CD14-positive monocyte (primary cell): ENCODE data around the gene RFX2. TPM values are rescaled to one million over a fixed set of nuclear protein-coding genes. Genes with fewer than 3 reads are reported as not detected.

Source experiments
- DNase-seq, 3 donors: peaks; one replicate each; pipeline ENCODE4 v3.0.0-alpha.2; 2011 to 2022
- H2AFZ ChIP-seq: 2 replicates; pipeline ENCODE4 v1.6.0; 2012; ENCODE audit warnings: mild to moderate bottlenecking, low read depth, low read length, inconsistent platforms; ENCODE audit not compliant: insufficient read depth, poor library complexity, severe bottlenecking
- H3K27ac ChIP-seq, 2 donors: 1 replicate in 1 of 2; 2 replicates in 1 of 2; pipeline ENCODE4 v1.5.1; 2012 to 2013; ENCODE audit warnings: low read length in 2 of 2, control low read depth in 1 of 2, inconsistent platforms in 1 of 2, low read depth in 1 of 2, mild to moderate bottlenecking in 1 of 2
- H3K27me3 ChIP-seq, 2 donors: one replicate each; pipeline versions ENCODE4 v1.6.0 to v1.6.1; 2011 to 2013; ENCODE audit warnings: low read length in 2 of 2; ENCODE audit not compliant: control insufficient read depth in 2 of 2, insufficient read depth in 2 of 2
- H3K36me3 ChIP-seq, 2 donors: replicated peaks in 1 of 2; 1 replicate in 1 of 2; 2 replicates in 1 of 2; pipeline versions ENCODE4 v1.5.1 to v1.6.1; 2012 to 2013; ENCODE audit warnings: low read length in 2 of 2, control low read depth in 1 of 2, inconsistent platforms in 1 of 2, mild to moderate bottlenecking in 1 of 2; ENCODE audit not compliant: insufficient read depth in 2 of 2, control insufficient read depth in 1 of 2
- H3K4me1 ChIP-seq, 2 donors: 1 replicate in 1 of 2; 2 replicates in 1 of 2; pipeline versions ENCODE4 v1.5.1 to v1.6.1; 2012 to 2013; ENCODE audit warnings: low read length in 2 of 2, control low read depth in 1 of 2, inconsistent platforms in 1 of 2, mild to moderate bottlenecking in 1 of 2, moderate library complexity in 1 of 2; ENCODE audit not compliant: insufficient read depth in 2 of 2, control insufficient read depth in 1 of 2
- H3K4me2 ChIP-seq: replicated peaks from 2 replicates; pipeline ENCODE3; 2012; ENCODE audit warnings: low read length, moderate library complexity, mild to moderate bottlenecking; ENCODE audit not compliant: poor library complexity, severe bottlenecking; ENCODE audit errors: extremely low read depth
- H3K4me3 ChIP-seq, 3 experiments: fragments of 200-600 bp in 1 of 3; sonication (generic) in 1 of 3; replicated peaks in 1 of 3; 1 replicate in 2 of 3; 2 replicates in 1 of 3; pipeline ENCODE4 v1.5.1; 2011 to 2013; ENCODE audit warnings: low read length in 3 of 3, mild to moderate bottlenecking in 3 of 3, control low read depth in 2 of 3, low read depth in 2 of 3, inconsistent platforms in 1 of 3, moderate library complexity in 1 of 3
- H3K79me2 ChIP-seq: 2 replicates; pipeline ENCODE4 v1.6.0; 2012; ENCODE audit warnings: mild to moderate bottlenecking, control low read depth, inconsistent platforms, low read length, moderate library complexity; ENCODE audit not compliant: insufficient read depth
- H3K9ac ChIP-seq: 2 replicates; pipeline ENCODE4 v1.6.0; 2017; ENCODE audit warnings: low read length, mild to moderate bottlenecking; ENCODE audit not compliant: insufficient read depth, poor library complexity, severe bottlenecking
- H3K9me3 ChIP-seq, 2 donors: replicated peaks in 1 of 2; 1 replicate in 1 of 2; 2 replicates in 1 of 2; pipeline versions ENCODE4 v1.5.1 to v1.6.1; 2012 to 2013; ENCODE audit warnings: low read length in 2 of 2, control low read depth in 1 of 2; ENCODE audit not compliant: control insufficient read depth in 1 of 2, insufficient read depth in 1 of 2
- H4K20me1 ChIP-seq: 2 replicates; pipeline ENCODE4 v1.6.0; 2012; ENCODE audit warnings: mild to moderate bottlenecking, low read length, control low read depth, moderate library complexity; ENCODE audit not compliant: insufficient read depth
- H3K27ac Mint-ChIP-seq, 7 donors: one replicate each; pipeline ENCODE4 v1.8.0; 2020; ENCODE audit warnings: mild to moderate bottlenecking in 7 of 7, mixed read lengths in 7 of 7, moderate library complexity in 6 of 7, inconsistent platforms in 2 of 7
- H3K27me3 Mint-ChIP-seq, 3 donors: one replicate each; pipeline ENCODE4 v1.8.0; 2021 to 2022; ENCODE audit warnings: low read depth in 3 of 3, mild to moderate bottlenecking in 3 of 3, mixed read lengths in 3 of 3, moderate library complexity in 3 of 3, inconsistent platforms in 1 of 3
- H3K36me3 Mint-ChIP-seq, 2 donors: one replicate each; pipeline ENCODE4 v1.8.0; 2020; ENCODE audit warnings: mixed read lengths in 2 of 2, inconsistent platforms in 1 of 2, mild to moderate bottlenecking in 1 of 2
- H3K4me1 Mint-ChIP-seq: one replicate; pipeline ENCODE4 v1.8.0; 2020; ENCODE audit warnings: mild to moderate bottlenecking, mixed read lengths
- H3K4me3 Mint-ChIP-seq, 2 donors: one replicate each; pipeline ENCODE4 v1.8.0; 2020; ENCODE audit warnings: mild to moderate bottlenecking in 2 of 2, mixed read lengths in 2 of 2, moderate library complexity in 1 of 2
- H3K9me3 Mint-ChIP-seq, 7 donors: one replicate each; pipeline ENCODE4 v1.8.0; 2020 to 2022; ENCODE audit warnings: mixed read lengths in 7 of 7, mild to moderate bottlenecking in 6 of 7, moderate library complexity in 6 of 7, inconsistent platforms in 2 of 7
- WGBS: methylation state at CpG from one replicate; pipeline ENCODE4 v1.1.5; 2013; ENCODE audit warnings: missing lambda C conversion rate; ENCODE audit not compliant: insufficient coverage; 5-methylcytosine and 5-hydroxymethylcytosine counted together
- intact Hi-C, 2 donors: fragments of 100-400 bp; cut with micrococcal nuclease; formaldehyde crosslinking; loops; one replicate each; pipeline versions ENCODE4 v1.15.0 to v1.15.1; 2023
- polyA plus RNA-seq, 3 donors: library from polyadenylated mRNA; depleted of rRNA in 1 of 3; unstranded in 2 of 3; stranded (reverse) in 1 of 3; fragments of 300-500 nt in 2 of 3; fragments of >200 nt in 1 of 3; fragmentation: Illumina TruSeq in 2 of 3; gene quantifications; 1 replicate in 2 of 3; 2 replicates in 1 of 3; pipeline ENCODE4 v1.2.3, GENCODE V29; 2012 to 2021
- TF ChIP-seq, protein P1 (sequence below): fragments of 200-600 bp; IDR thresholded peaks from one replicate; pipeline ENCODE4 v1.8.0; 2022; ENCODE audit warnings: antibody characterized with exemption, mild to moderate bottlenecking

RFX2 gene
- polyA plus RNA-seq, 3 donors, result 5.7 to 12.9 (median 8.7) TPM

DNA sequence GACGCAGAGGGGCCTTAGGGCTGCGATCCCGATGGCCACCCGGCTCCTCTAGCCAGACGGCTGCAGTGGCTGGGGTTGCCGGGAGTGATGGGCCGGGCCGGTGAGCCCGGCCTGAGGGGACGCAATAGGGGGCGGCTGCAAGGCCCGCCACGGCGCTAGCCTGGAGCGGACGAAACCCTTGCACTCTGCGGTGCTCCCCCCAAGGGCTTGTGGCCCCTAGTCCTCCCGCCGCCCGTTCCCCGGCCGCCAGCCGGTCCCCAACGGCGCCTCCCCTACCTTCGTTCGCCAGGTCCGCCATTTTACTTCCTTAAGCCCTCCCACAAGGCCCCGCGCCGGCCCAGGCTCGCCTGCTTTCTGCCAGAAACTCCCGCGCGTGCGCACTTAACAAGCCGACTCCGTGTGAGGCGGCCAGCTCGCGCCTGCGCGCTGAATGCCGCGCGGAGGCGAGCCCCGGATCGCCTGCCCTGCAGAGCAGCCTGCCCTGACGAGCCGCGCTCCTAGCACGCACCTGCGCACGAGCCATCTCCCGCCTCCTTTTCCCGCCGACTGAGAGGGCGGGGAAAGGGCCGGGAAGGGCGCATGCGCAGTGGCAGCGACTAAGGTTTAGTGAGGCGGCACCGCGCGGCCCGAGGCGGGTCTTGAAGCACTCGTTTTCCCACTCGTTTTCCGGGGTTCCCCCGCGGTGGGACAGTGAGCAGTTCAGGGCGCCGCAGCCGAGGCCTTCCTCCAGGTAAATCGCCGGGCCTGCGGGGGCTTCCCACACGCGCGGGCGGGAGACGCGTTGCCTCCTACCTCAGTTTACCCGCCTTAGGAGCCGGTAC lies 132.3 kb downstream of the RFX2 start, which contains the start of gene RANBP3:
Gene RANBP3, minus strand, starts transcription at position 356 of the 821 bp plus-strand sequence. Its CDS starts 58 bp downstream, at position 298.
- peak; percentile 99 to 100 (median 99) for DNase-seq

DNA sequence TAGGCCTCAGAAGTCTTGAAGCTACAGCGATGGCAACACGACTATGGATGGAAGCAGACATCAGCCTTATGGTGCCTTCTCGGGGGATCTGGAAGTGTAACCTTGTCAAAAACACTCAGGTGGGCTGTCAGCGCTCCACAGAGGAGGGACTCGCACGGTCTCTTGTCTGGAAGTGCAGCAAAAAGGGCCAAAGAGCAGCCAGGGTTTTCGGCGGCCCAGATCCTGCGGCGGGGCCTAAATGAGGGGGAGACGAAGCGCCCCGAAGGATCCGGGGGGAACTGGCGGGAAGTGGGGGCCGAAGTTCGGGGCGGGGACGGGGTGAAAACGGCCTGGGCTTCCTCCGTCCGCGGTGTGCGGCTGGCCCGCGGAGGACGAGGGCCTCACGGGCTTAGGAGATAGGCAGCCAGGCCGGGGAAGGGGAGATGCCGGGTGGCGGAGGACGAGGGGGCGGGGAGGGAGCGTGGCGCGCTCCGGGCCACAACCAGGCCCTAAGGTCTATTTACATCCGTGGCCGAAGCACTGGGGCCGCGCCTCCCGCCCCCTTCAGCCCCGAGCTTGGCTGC lies 133.0 kb downstream of the RFX2 start:
- Histone ChIP-seq H3K79me2 (peaks cover 65% of the 10 kb centered on the region), H3K27me3 (no peaks in the 10 kb centered on the region), H3K9me3 (no peaks in the 10 kb centered on the region), H3K4me2 (peak overlapping the region; percentile 87), H3K36me3 (peaks cover 14 to 38% of the 10 kb centered on the region in 2 donors), H3K27ac (peak overlapping the region; percentile 93), H4K20me1 (peaks cover 35% of the 10 kb centered on the region), H2AFZ (peak overlapping the region; percentile 98), H3K9ac (peak overlapping the region; percentile 98), H3K4me3 (peak overlapping the region; percentile 72 to 91 (median 91)), H3K4me1 (peaks cover 23 to 29% of the 10 kb centered on the region in 2 donors)
- intact Hi-C loops, result loop anchor here (5.0 to 10.0 kb wide), 2 partner anchors 70 to 73 kb away; partner anchors contain the start of genes NDUFA11 (in 1 of the 2) and VMAC (in 1 of the 2)
- H3K4me1 Mint-ChIP-seq, result peaks cover 41% of the 10 kb centered on the region
- peak overlapping the region; percentile 85 to 91 for H3K4me3 Mint-ChIP-seq
- H3K27me3 Mint-ChIP-seq, result no peaks in the 10 kb centered on the region
- TF ChIP-seq, protein P1, sequence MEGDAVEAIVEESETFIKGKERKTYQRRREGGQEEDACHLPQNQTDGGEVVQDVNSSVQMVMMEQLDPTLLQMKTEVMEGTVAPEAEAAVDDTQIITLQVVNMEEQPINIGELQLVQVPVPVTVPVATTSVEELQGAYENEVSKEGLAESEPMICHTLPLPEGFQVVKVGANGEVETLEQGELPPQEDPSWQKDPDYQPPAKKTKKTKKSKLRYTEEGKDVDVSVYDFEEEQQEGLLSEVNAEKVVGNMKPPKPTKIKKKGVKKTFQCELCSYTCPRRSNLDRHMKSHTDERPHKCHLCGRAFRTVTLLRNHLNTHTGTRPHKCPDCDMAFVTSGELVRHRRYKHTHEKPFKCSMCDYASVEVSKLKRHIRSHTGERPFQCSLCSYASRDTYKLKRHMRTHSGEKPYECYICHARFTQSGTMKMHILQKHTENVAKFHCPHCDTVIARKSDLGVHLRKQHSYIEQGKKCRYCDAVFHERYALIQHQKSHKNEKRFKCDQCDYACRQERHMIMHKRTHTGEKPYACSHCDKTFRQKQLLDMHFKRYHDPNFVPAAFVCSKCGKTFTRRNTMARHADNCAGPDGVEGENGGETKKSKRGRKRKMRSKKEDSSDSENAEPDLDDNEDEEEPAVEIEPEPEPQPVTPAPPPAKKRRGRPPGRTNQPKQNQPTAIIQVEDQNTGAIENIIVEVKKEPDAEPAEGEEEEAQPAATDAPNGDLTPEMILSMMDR, result no peak
- 1% methylated on average over 43 of the region's 43 CpGs for WGBS
- no peaks in the 10 kb centered on the region for H3K9me3 Mint-ChIP-seq
- peaks cover 11 to 32% of the 10 kb centered on the region in 2 donors for H3K36me3 Mint-ChIP-seq
- peak overlapping the region; percentile 81 to 95 (median 93) for H3K27ac Mint-ChIP-seq
- DNase-seq, result no peak

More for the DNA sequence above, 132.3 kb downstream of the RFX2 start, which contains the start of gene RANBP3:
- peaks cover 23 to 32% of the 10 kb centered on the region in 2 donors for H3K4me1 ChIP-seq
- no peaks in the 10 kb centered on the region for H3K9me3 ChIP-seq
- Mint-ChIP-seq H3K4me1 (peaks cover 40% of the 10 kb centered on the region), H3K36me3 (peaks cover 7 to 28% of the 10 kb centered on the region in 2 donors), H3K27ac (peak within 1 kb of the TSS; percentile 82 to 95 (median 95)), H3K27me3 (no peaks in the 10 kb centered on the region), H3K9me3 (no peaks in the 10 kb centered on the region), H3K4me3 (peak within 1 kb of the TSS; percentile 85 to 91)
- H3K27ac ChIP-seq, result peak within 1 kb of the TSS; percentile 93
- H2AFZ ChIP-seq, result peak within 1 kb of the TSS; percentile 98
- peaks cover 14 to 31% of the 10 kb centered on the region in 2 donors for H3K36me3 ChIP-seq
- peaks cover 28% of the 10 kb centered on the region for H4K20me1 ChIP-seq
- TF ChIP-seq, protein P1, result no peak
- intact Hi-C loops, result loop anchor here (5.0 to 10.0 kb wide), 2 partner anchors 71 to 73 kb away; partner anchors contain the start of genes NDUFA11 (in 1 of the 2) and VMAC (in 1 of the 2)
- no peaks in the 10 kb centered on the region for H3K27me3 ChIP-seq
- under 1% methylated on average over 86 of the region's 88 CpGs for WGBS
- peaks cover 58% of the 10 kb centered on the region for H3K79me2 ChIP-seq
- peak within 1 kb of the TSS; percentile 98 for H3K9ac ChIP-seq
- H3K4me2 ChIP-seq, result peak within 1 kb of the TSS; percentile 87
- peak within 1 kb of the TSS; percentile 72 to 91 (median 91) for H3K4me3 ChIP-seq
